Heart left ventricle (tissue), 16 donors: ENCODE measurements around the gene SLC7A9. TPM values are rescaled to one million over a fixed set of nuclear protein-coding genes. Genes with fewer than 3 reads are reported as not detected.

Experiments
- ATAC-seq, 4 donors: fragments of 200-7000 bp; cut with Tn5 transposase; one replicate each; pipeline ENCODE4 v1.9.1; 2020 to 2022; ENCODE audit warnings: moderate library complexity in 4 of 4, mild to moderate bottlenecking in 3 of 4, moderate number of reproducible peaks in 1 of 4
- DNase-seq, 5 donors: peaks; one replicate each; pipeline ENCODE4 v3.0.0-alpha.2; 2020
- H3K27ac ChIP-seq, 12 donors: fragments of 200-600 bp; sonication (generic) in 4 of 12; one replicate each; pipeline versions ENCODE4 v1.5.0 to v1.8.0; 2016 to 2022; ENCODE audit warnings: mild to moderate bottlenecking in 2 of 12
- H3K27me3 ChIP-seq, 9 donors: fragments of 200-600 bp; sonication (generic) in 2 of 9; one replicate each; pipeline versions ENCODE4 v1.5.1 to v1.8.0; 2016 to 2022; ENCODE audit warnings: mild to moderate bottlenecking in 3 of 9
- H3K36me3 ChIP-seq, 9 donors: fragments of 200-600 bp; sonication (generic) in 2 of 9; one replicate each; pipeline versions ENCODE4 v1.5.0 to v1.8.0; 2018 to 2022; ENCODE audit warnings: mild to moderate bottlenecking in 2 of 9
- H3K4me1 ChIP-seq, 12 donors: fragments of 200-600 bp; sonication (generic) in 4 of 12; one replicate each; pipeline versions ENCODE4 v1.5.0 to v1.8.0; 2016 to 2022; ENCODE audit warnings: mild to moderate bottlenecking in 3 of 12
- H3K4me3 ChIP-seq, 12 donors: fragments of 200-600 bp; sonication (generic) in 4 of 12; one replicate each; pipeline versions ENCODE4 v1.5.0 to v1.8.0; 2017 to 2022; ENCODE audit warnings: mild to moderate bottlenecking in 9 of 12, moderate library complexity in 4 of 12
- H3K9me3 ChIP-seq, 12 donors: fragments of 200-600 bp; sonication (generic) in 4 of 12; one replicate each; pipeline versions ENCODE4 v1.5.0 to v1.8.0; 2016 to 2022; ENCODE audit warnings: mild to moderate bottlenecking in 1 of 12
- POLR2A ChIP-seq, 2 donors: fragments of 450-650 bp; IDR thresholded peaks; one replicate each; pipeline ENCODE4 v1.6.1; 2017; ENCODE audit warnings: antibody characterized with exemption in 2 of 2, mild to moderate bottlenecking in 2 of 2, moderate library complexity in 2 of 2
- WGBS, 4 donors: extraction: QIAGEN DNeasy Blood & Tissue Kit in 2 of 4; methylation state at CpG; one replicate each; pipeline versions ENCODE4 v1.1.5 to v1.1.7; 2013 to 2018; 5-methylcytosine and 5-hydroxymethylcytosine counted together
- intact Hi-C, 10 donors: fragments of 100-400 bp; cut with DNase I; formaldehyde crosslinking; loops; one replicate each; pipeline versions ENCODE4 v1.11.1 to v1.14.2; 2022
- polyA plus RNA-seq, 2 donors: library from polyadenylated mRNA; stranded (reverse); fragments of 200-250 nt; gene quantifications; one replicate each; pipeline ENCODE4 v1.2.3, GENCODE V29; 2013
- total RNA-seq, 9 donors: library from RNA; depleted of rRNA in 2 of 9; stranded (reverse); fragments of >200 nt in 2 of 9; fragmentation: NEBNext Ultra II Directional in 3 of 9; extraction: Animal tissue kit (Norgen Biotek cat#: 25700) in 3 of 9; gene quantifications; one replicate each; pipeline versions ENCODE4 v1.1.0 to v1.2.4, GENCODE V29; 2016 to 2023
- TF ChIP-seq, protein P1 (sequence below), 12 donors: fragments of 200-600 bp; sonication (generic) in 4 of 12; IDR thresholded peaks; one replicate each; pipeline versions ENCODE4 v1.5.0 to v1.8.0; 2018 to 2022; ENCODE audit warnings: antibody characterized with exemption in 12 of 12, mild to moderate bottlenecking in 5 of 12
- donor health status: ischemic (EF 13 %, LVEDD 7.1; RV severe dilation, severe dysfunction).
- donor health status: healthy with polysubstance abuse.
- donor health status: DM: no; HTN: yes; CAD: no.
- donor health status: DM: no; HTN: no; CAD: no.
- donor health status: ischemic (EF 25% LVEDD 6.9; RV normal size, moderate dysfunction).
- donor health status: ischemic (EF 25% LVEDD 5.7; RV mildly dilated, moderate dysfunction).
- donor health status: healthy.
- donor health status: DM: yes; HTN: yes; CAD: no.
- donor health status: ischemic (EF 35%, LVEDD 5.7; RV mildly dilated, moderate dysfunction).
- donor health status: nonischemic (EF 11% LVEDD 7.7; RV severe dilation, severe dysfunction).
- donor health status: DM: yes; HTN: yes; CAD: no.
- donor health status: PGD.
- donor health status: ischemic (EF 29% LVEDD 5.4; RV normal size, mild dysfunction).
- donor health status: nonischemic (EF 23%, LVEDD 6.1; RV moderate dilation, normal function).

SLC7A9 gene
- total and polyA plus RNA-seq, 11 donors: 0.07 TPM; not detected in 10

DNA sequence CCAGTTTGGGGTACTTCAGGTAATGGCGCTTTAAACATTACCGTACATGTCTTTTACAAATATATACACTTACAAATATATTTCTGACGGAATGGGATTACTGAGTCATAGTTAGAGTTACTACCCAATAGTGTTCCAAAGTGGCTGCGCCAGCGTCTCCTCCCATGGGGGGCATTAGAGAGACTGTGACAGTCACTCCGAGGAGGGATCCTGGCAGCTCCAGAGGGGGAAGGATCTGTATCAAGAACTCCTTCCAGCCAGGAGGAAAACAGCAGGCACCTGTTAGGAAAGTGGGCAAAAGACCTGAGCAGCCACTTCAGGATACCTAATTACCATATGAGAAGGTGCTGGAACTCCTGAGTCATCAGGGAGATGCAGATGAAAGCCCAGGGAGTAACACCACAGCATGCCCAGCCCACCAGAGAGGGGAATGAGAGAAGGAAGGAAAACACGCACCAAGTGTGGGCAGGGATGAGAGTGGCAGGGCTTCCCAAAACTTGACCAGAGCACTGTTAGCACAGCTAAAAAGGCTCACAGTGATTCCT, 52.9 kb downstream of the SLC7A9 start:
- WGBS, 4 donors: 60 to 69% (median 66%) methylated on average over 7 of the region's 7 CpGs
- intact Hi-C loops: no loop called here
- DNase-seq: no peak
- peaks cover 0 to 19% (median 0%) of the 10 kb centered on the region in 9 donors for H3K27me3 ChIP-seq
- no peaks in the 10 kb centered on the region for H3K4me1 ChIP-seq
- no peaks in the 10 kb centered on the region for H3K36me3 ChIP-seq
- TF ChIP-seq, protein P1, sequence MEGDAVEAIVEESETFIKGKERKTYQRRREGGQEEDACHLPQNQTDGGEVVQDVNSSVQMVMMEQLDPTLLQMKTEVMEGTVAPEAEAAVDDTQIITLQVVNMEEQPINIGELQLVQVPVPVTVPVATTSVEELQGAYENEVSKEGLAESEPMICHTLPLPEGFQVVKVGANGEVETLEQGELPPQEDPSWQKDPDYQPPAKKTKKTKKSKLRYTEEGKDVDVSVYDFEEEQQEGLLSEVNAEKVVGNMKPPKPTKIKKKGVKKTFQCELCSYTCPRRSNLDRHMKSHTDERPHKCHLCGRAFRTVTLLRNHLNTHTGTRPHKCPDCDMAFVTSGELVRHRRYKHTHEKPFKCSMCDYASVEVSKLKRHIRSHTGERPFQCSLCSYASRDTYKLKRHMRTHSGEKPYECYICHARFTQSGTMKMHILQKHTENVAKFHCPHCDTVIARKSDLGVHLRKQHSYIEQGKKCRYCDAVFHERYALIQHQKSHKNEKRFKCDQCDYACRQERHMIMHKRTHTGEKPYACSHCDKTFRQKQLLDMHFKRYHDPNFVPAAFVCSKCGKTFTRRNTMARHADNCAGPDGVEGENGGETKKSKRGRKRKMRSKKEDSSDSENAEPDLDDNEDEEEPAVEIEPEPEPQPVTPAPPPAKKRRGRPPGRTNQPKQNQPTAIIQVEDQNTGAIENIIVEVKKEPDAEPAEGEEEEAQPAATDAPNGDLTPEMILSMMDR (IDR thresholded peaks at IDR 0.05): no peak
- TF ChIP-seq POLR2A (IDR thresholded peaks at IDR 0.05): no peak
- no peaks in the 10 kb centered on the region for H3K9me3 ChIP-seq
- H3K4me3 ChIP-seq: no peak overlapping the region
- ATAC-seq: no peak
- H3K27ac ChIP-seq: no peak overlapping the region

DNA sequence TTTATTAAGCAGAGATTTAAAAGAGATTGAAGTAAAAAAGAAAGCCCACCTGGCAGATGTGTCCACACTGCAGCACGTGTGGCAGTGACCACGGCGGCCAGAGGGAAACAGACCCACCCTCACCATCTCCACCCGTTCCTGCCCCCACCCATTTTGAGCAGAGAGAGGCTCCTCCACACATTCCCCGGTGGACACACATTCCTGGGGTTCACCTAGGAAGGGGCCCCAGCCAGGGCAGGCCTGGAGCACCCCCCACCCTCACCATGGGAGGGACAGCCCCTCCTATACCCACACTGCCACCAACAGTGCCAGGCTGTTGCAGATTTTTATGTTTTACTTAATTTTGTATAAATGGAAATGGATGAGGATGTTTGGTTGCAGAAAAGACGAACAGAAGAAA, 54.9 kb downstream of the SLC7A9 start:
- H3K27me3 ChIP-seq: peaks cover 0 to 10% (median 0%) of the 10 kb centered on the region in 9 donors
- no peaks in the 10 kb centered on the region for H3K4me1 ChIP-seq
- intact Hi-C loops: no loop called here
- TF ChIP-seq, protein P1 (IDR thresholded peaks at IDR 0.05): no peak
- no peak for TF ChIP-seq POLR2A (IDR thresholded peaks at IDR 0.05)
- ATAC-seq: no peak
- no peaks in the 10 kb centered on the region for H3K36me3 ChIP-seq
- no peaks in the 10 kb centered on the region for H3K9me3 ChIP-seq
- H3K4me3 ChIP-seq: no peak overlapping the region
- no peak for DNase-seq
- H3K27ac ChIP-seq: no peak overlapping the region
- 66 to 78% (median 72%) methylated on average over 6 of the region's 6 CpGs for WGBS, 4 donors

DNA sequence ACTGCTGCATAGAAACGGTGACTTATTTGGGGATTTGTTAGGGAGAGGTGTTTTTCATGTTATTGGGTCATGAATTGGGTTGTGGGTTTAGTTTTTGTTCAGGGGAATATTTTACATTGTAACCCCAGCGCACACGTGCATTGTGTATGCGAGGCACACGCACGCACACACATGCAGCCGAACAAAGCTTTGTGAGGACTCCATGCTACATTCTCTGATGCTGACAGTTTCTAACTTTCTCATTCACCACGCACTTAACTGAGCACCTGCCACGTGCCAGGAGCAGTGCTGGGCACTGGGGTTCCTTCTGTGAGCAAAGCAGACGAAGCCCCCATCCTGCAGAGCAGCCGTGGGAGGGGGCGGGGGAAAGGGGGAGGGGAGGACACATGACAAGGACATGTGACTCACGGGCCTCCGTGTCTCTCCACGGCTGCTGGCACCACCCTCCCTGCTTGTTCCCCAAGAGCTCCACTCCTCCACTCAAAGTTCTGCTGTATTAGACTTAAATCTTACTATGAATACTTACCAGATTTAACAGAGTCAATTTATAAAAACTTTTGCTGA, 55.6 kb downstream of the SLC7A9 start:
- WGBS, 4 donors: 51 to 61% (median 57%) methylated on average over 15 of the region's 15 CpGs
- H3K27ac ChIP-seq: no peak overlapping the region
- no peak for TF ChIP-seq POLR2A (IDR thresholded peaks at IDR 0.05)
- TF ChIP-seq, protein P1 (IDR thresholded peaks at IDR 0.05): no peak

DNA sequence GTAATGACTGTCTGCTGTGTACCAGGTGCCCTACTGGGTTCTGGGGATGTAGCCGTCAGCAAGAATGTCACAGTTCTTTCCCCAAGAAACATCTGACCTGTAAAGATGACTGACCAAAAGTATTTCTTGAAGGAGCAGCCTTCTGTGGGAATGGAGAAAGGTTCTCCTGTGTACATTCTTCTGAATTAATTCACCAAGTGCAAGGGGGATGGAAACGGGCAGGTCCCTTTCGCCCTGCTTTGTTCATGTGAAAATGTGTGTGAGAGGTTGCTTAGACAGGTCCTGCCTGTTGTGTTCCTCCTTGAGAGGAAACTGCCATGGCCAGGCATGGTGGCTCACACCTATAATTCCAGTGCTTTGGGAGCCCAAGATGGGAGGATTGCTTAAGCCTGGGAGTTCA, 57.0 kb downstream of the SLC7A9 start:
- 76 to 85% (median 78%) methylated on average over 3 of the region's 3 CpGs for WGBS, 4 donors

More for the DNA sequence above, 55.6 kb downstream of the SLC7A9 start:
- ATAC-seq (no peak), DNase-seq (no peak)
- Histone ChIP-seq H3K9me3 (no peaks in the 10 kb centered on the region), H3K4me1 (no peaks in the 10 kb centered on the region), H3K36me3 (no peaks in the 10 kb centered on the region), H3K4me3 (no peak overlapping the region), H3K27me3 (peaks cover 0 to 10% (median 0%) of the 10 kb centered on the region in 9 donors)
- intact Hi-C loops: no loop called here

More for the DNA sequence above, 57.0 kb downstream of the SLC7A9 start:
- DNase-seq (no peak), ATAC-seq (no peak)
- intact Hi-C loops: no loop called here
- TF ChIP-seq POLR2A (IDR thresholded peaks at IDR 0.05): no peak
- TF ChIP-seq, protein P1 (IDR thresholded peaks at IDR 0.05): no peak
- H3K27me3 ChIP-seq: peaks cover 0 to 12% (median 0%) of the 10 kb centered on the region in 9 donors
- H3K4me3 ChIP-seq: no peak overlapping the region
- no peaks in the 10 kb centered on the region for H3K9me3 ChIP-seq
- no peaks in the 10 kb centered on the region for H3K4me1 ChIP-seq
- no peak overlapping the region for H3K27ac ChIP-seq
- no peaks in the 10 kb centered on the region for H3K36me3 ChIP-seq
